Large intestine (tissue), 3 donors: ENCODE data around the gene TBX2. TPM values are rescaled to one million over a fixed set of nuclear protein-coding genes. Genes with fewer than 3 reads are reported as not detected.
"Not testable (repeated sequence)": the region's sequence is repeated elsewhere in the genome, so short reads cannot be mapped to it uniquely, and the experiment has no call there.

Experiments
- DNase-seq, 2 donors: peaks; one replicate each; pipeline versions ENCODE4 v3.0.0 to v3.0.0-alpha.2; 2013
- H3K27ac ChIP-seq: one replicate; pipeline ENCODE4 v1.5.1; 2013; ENCODE audit warnings: low read length
- H3K27me3 ChIP-seq: 2 replicates; pipeline ENCODE4 v1.6.1; 2013; ENCODE audit warnings: low read length; ENCODE audit not compliant: control insufficient read depth, insufficient read depth
- H3K36me3 ChIP-seq: 2 replicates; pipeline ENCODE4 v1.6.1; 2013; ENCODE audit warnings: low read length; ENCODE audit not compliant: control insufficient read depth, insufficient read depth
- H3K4me1 ChIP-seq: one replicate; pipeline ENCODE4 v1.6.1; 2013; ENCODE audit warnings: low read length; ENCODE audit not compliant: control insufficient read depth, insufficient read depth
- H3K4me3 ChIP-seq: one replicate; pipeline ENCODE4 v1.5.1; 2013; ENCODE audit warnings: low read length
- H3K9me3 ChIP-seq: one replicate; pipeline ENCODE4 v1.6.1; 2013; ENCODE audit warnings: mild to moderate bottlenecking, low read depth, low read length, moderate library complexity; ENCODE audit not compliant: control insufficient read depth
- WGBS: methylation state at CpG from one replicate; pipeline ENCODE4 v1.1.5; 2013; ENCODE audit warnings: low lambda C conversion rate; ENCODE audit not compliant: insufficient coverage; 5-methylcytosine and 5-hydroxymethylcytosine counted together
- polyA plus RNA-seq: library from polyadenylated mRNA; unstranded; fragments of 120-200 nt; gene quantifications from one replicate; pipeline ENCODE4 v1.2.1, GENCODE V29; 2013

Gene TBX2
- polyA plus RNA-seq, 1 donor: 12.0 TPM

DNA sequence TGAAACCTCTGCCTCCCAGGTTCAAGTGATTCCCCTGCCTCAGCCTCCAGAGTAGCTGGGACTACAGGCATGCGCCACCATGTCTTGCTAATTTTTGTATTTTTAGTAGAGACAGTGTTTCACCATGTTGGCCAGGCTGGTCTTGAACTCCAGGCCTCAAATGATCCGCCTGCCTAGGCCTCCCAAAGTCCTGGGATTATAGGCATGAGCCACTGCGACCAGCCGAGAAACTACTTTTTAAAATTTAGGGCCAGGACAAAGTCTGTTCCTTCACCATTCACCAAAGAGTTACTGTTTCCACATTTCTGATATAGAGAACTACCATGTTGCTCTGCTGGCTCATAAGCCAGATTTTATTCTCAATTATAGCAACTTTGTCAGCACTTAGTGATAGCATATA lies 49.5 kb downstream of the TBX2 start:
- not testable (repeated sequence) for DNase-seq, H3K4me3 ChIP-seq, H3K36me3 ChIP-seq, H3K27ac ChIP-seq
- H3K9me3 ChIP-seq: peaks cover 11% of the 10 kb centered on the region
- WGBS: no CpG with 5 or more reads among the region's 4 CpGs
- peaks cover 54% of the 10 kb centered on the region for H3K27me3 ChIP-seq
- H3K4me1 ChIP-seq: peaks cover 17% of the 10 kb centered on the region

DNA sequence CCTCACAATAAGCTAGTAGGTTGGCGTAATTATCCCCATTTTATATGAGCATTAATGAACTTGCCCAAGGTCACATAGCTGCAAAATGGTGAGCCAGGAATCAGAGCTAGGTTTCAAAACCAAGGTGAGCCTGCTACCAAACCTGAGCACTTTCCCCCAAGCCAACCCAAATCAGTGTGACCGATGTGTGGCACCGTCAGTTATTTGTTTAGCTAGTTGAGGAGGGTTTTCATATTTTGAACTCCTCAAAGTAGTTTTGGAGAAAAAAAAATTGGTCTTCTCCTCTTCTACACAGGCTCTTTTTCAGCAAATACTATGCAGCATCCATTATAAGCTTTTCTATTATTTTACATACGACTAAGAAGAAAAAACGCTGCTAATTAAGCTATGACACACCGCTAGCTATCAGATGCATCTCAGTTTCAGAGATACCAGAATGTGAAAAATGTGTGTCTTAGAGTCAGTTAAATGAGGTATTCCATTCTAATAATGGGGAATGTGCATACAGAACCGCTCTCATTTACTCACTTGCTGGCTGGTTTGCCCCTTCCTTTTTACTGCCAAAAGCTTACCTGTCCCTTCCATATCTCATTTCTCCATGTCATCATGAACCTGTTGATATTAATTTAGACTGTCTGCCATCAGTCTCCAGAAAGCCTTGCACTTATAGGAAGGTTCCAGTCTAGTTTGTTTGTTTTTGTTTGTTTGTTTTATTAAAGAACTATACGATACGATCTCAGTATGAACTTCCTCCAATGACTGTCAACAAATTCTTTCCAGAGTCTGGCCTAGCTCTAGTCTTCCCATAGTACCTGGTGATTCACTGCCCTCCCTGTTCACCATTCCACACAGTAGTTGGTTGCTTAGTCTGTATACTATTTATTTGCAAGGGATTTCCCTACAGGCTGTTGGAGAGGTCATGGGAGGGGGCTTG lies 50.3 kb downstream of the TBX2 start:
- DNase-seq: no peak
- Histone ChIP-seq H3K27ac (no peak overlapping the region), H3K27me3 (peaks cover 62% of the 10 kb centered on the region), H3K9me3 (peaks cover 16% of the 10 kb centered on the region), H3K36me3 (no peaks in the 10 kb centered on the region), H3K4me3 (no peak overlapping the region), H3K4me1 (peaks cover 19% of the 10 kb centered on the region)
- 67% methylated on average over 2 of the region's 9 CpGs for WGBS

DNA sequence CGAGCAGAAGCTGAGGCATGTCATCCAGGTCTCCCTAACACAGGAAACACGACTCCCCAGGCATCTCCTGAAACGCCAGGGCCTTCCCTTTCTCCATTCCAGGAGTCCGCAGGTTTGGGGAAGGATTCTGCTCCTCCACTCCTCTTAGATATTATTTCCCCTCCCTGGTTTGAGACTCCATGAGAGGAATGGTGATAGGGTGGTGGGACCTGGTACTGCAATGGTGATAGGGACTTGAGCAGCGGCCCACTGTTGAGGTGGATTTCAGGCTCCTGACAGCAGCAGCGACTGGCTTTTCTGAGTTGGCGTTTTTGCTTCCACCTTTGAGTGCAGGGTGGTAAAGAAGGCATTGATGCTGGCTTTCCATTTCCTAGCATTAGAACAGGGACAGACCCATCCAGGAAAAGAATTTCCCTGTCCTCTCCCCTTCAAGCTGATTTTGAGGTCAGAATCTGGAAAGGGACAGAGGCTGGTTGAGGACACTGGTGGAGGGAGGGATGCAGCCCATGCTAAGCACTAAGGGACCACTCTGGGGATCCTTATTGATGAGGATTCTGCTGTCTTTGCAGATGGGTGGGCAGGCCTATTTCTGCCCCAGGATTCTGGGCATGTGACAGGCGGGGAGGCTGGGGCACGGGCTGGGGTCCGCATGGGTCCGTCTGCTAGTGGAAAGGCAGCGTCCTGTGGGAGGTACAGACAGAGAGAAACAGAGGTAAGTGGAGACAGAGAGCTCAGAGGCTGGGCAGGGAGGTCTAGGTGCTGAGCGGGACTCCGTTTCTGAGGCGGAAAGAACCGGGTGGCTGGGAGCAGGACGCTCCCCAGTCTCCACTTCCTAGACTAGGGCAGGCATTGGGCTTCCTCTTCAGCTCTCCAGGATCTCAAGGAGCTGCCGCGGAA lies 51.2 kb downstream of the TBX2 start:
- H3K27me3 ChIP-seq: peaks cover 72% of the 10 kb centered on the region
- peaks cover 28% of the 10 kb centered on the region for H3K4me1 ChIP-seq
- H3K9me3 ChIP-seq: peaks cover 16% of the 10 kb centered on the region
- no peaks in the 10 kb centered on the region for H3K36me3 ChIP-seq
- WGBS: no CpG with 5 or more reads among the region's 19 CpGs
- DNase-seq: no peak
- no peak overlapping the region for H3K4me3 ChIP-seq
- no peak overlapping the region for H3K27ac ChIP-seq

DNA sequence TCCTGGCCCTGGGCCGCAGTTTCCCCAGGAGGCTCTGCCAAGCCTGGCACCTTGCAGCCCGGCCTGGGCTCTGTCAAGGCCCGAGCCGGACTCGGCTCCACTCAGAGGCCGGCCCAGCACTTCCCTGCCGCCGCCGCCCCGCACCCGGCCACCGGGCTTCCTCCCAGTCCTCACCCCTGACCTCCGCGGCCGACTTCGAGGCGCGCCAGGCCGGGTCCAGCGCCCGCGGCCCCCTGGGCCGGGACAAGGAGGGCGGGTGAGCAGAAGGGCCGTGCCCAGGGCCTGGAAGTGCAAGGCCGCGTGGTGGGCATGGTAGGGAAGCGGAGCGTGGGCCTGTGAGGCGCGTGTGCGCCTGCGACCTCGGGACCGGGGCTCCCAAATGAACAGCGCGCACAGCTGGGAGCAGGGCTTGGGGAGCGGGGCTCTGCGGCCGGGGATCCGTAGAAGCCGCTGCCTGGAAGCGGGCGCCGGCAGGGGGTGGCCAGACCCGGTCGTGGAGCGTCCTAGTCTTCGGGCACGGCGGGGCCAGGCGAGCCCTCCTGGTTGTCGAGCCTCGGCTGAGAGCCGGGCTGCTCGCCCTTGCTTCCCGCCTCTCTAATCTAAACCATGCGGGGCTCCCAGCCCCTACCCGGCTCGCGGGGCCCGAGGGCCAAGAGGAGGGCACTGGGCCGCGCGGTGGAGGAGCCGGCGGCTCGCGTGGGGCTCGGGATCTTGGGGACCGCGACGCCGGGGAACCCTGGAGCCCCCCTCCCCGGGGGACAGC lies 52.1 kb downstream of the TBX2 start:
- H3K4me1 ChIP-seq: peaks cover 29% of the 10 kb centered on the region
- no CpG with 5 or more reads among the region's 75 CpGs for WGBS
- H3K4me3 ChIP-seq: no peak overlapping the region
- DNase-seq: peak in 1 of 2 donors; percentile 34
- H3K27me3 ChIP-seq: peaks cover 79% of the 10 kb centered on the region
- H3K27ac ChIP-seq: no peak overlapping the region
- no peaks in the 10 kb centered on the region for H3K36me3 ChIP-seq
- H3K9me3 ChIP-seq: peaks cover 21% of the 10 kb centered on the region

DNA sequence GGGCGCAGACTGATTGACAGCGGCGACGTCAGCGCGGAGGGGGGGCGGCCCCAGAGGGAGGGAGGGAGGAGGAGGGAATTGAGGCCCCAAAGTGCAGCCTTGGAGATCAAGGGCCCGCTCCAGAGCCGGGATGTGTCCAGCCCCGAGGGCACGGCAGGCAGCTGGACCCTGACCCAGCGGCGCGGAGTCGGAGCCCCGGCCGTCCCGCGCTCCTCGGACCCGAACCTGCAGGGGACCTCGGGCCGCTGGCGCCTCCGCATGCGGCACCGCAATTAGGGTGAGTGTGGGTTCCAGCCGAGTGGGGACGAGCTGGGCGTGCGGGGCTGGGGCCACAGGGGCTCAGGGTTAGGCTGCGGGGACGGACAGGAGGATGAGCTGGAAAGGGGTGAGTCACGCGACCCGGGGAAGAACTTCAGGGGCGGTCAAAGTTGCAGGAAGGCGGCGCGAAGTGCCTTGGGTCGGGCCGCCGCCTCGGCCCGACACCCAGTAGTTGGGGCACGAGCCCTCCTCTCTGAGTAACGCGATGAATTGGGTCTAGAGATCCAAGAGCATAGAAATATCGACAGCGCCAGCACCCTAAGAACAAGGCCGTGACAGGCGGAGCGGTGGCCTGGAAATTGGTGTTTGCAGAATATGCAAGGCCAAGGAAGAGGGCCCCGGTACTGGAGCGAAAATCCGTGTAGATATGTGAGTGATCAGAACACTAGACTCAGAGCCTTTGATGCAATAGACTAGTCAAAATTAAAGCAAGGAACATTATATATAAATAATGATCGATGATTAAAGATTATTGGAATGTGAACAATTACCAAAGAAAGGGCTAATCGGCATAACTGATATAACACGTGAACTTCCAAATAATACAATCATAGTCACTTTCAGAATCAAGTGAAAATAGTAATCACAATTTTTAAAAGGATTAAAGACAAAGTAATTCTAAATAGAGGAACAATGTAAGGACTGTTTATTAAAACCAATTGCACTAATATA lies 53.0 kb downstream of the TBX2 start, which contains the start of gene TBX4:
Gene TBX4 (plus strand): TSS at position 122 of the 990 bp plus-strand sequence. CDS start 4,069 bp downstream, outside the sequence.
- peak in 1 of 2 donors; percentile 34 for DNase-seq
- 14% methylated on average over 6 of the region's 59 CpGs for WGBS
- no peak within 1 kb of the TSS for H3K4me3 ChIP-seq
- no peak within 1 kb of the TSS for H3K27ac ChIP-seq
- H3K9me3 ChIP-seq: peaks cover 29% of the 10 kb centered on the region
- H3K4me1 ChIP-seq: peaks cover 38% of the 10 kb centered on the region
- peaks cover 83% of the 10 kb centered on the region for H3K27me3 ChIP-seq
- no peaks in the 10 kb centered on the region for H3K36me3 ChIP-seq

DNA sequence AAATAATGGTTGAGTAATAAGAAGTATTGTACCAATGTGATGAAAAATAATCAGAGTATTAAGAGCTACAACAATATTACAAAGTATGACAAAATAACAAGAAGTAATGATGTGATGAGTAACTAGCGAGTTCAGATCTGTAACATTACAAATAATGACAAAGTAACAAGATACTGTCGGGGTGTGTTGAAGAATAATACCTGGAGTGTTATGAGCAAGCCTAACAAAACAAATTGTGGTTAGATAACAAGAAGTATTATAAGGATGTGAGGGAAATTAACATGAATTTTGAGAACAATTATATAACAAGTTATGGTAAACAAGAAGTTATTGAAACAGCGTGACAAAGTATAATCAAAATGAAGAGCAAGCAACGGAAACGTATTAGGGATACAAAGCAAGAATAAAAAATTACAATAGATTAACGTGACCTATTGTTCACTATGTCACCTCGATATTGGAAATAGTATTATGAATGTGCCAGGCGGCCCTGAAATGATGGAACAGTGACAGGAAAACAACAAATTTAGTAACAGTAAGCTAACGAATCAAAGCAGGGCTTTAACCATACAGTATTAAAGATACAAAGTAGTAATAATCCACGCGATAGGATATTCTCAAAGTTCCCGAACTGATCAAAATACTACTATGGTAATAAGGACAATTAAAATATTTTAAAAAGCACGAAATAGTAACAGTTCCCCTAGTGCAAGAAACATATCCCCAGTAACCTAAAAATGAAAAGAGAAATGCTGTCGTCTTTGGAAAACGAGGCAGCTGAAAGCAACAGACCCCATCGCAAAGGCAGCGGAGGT lies 54.1 kb downstream of the TBX2 start:
- 5% methylated on average over 11 of the region's 17 CpGs for whole genome bisulfite sequencing
- Histone ChIP-seq H3K36me3 (no peaks in the 10 kb centered on the region), H3K9me3 (peaks cover 31% of the 10 kb centered on the region), H3K4me1 (peaks cover 46% of the 10 kb centered on the region), H3K27ac (no peak overlapping the region), H3K4me3 (no peak overlapping the region), H3K27me3 (peaks cover 87% of the 10 kb centered on the region)
- DNase-seq: no peak

DNA sequence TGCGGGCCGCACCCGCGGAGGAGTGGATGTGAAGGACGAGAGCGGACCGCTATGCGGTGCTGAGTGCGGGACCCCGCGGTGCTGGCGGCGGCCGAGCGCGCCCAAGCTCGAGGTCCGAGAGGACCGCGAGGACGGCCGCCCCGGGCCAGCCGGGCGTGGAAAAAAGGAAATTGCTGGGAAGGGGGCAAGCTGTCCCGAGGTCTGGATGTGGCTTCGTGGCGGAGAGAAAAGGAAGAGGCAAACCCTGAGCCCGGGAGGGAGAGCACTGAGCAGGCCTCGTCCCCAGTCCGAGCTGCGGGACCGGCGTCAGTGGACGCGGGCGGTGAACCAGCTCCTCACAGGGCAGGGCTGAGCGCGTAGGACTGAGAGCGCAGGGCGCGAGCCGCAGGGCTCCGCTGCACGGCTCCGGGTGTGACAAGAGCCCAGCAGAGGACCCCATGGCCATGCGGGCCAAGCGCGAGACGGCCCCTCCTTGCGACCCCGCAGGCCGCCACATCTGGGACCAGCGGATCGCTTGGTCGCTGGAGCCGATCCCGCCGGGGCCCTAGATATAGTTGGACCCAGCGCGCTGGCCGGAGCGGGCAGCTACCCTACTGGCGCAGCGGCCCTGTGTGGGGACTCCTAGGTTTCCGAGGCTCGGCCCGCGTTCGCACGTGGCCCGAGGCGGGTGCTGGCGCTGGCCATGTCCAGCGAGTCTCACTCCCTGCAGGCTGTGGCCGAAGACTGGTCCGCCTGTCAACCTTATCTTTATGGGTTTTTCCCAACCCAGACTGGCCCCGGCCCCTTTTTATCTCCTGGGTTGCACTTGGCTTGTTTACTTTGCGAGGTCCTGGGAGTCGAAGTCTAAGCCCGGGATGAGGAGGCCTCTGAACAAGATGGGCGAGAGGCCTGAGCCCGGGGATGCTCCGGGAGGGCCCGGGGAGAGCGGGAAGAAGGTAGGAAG lies 55.0 kb downstream of the TBX2 start:
- no peak overlapping the region for H3K4me3 ChIP-seq

More for the DNA sequence above, 55.0 kb downstream of the TBX2 start:
- WGBS: 0% methylated on average over 2 of the region's 86 CpGs
- no peaks in the 10 kb centered on the region for H3K36me3 ChIP-seq
- no peak overlapping the region for H3K27ac ChIP-seq
- peaks cover 31% of the 10 kb centered on the region for H3K9me3 ChIP-seq
- DNase-seq: peak; percentile 76 to 88
- peaks cover 92% of the 10 kb centered on the region for H3K27me3 ChIP-seq
- peaks cover 52% of the 10 kb centered on the region for H3K4me1 ChIP-seq
